WTC11 (cell line): Measurements from ENCODE around the gene UGT1A1. TPM values are rescaled to one million over a fixed set of nuclear protein-coding genes. Genes with fewer than 3 reads are reported as not detected.

ENCODE experiments used
- ATAC-seq: fragments of 200-7000 bp; cut with Tn5 transposase; 2 replicates; pipeline ENCODE4 v1.10.0; 2021; ENCODE audit warnings: mild to moderate bottlenecking, moderate library complexity
- CTCF ChIA-PET: fragments of 300-600 bp; sonication (Branson Sonifier 250); formaldehyde crosslinking; loops from one replicate; lab custom pipeline; 2021; ENCODE audit warnings: antibody characterized with exemption; lab: Charles Lee
- POLR2A ChIA-PET: fragments of 350-600 bp; sonication (Branson Sonifier 250); formaldehyde crosslinking; loops from one replicate; lab custom pipeline; 2021; ENCODE audit warnings: antibody characterized with exemption; lab: Charles Lee
- DNase-seq: peaks from one replicate; pipeline ENCODE4 v3.0.0; 2021; ENCODE audit warnings: low spot score
- H3K27ac Mint-ChIP-seq: 2 replicates; pipeline ENCODE4 v1.8.0; 2021; ENCODE audit warnings: mixed read lengths
- H3K27me3 Mint-ChIP-seq: 2 replicates; pipeline ENCODE4 v1.8.0; 2021; ENCODE audit warnings: low read depth, mild to moderate bottlenecking, moderate library complexity, mixed read lengths
- H3K36me3 Mint-ChIP-seq: 2 replicates; pipeline ENCODE4 v1.8.0; 2021; ENCODE audit warnings: mixed read lengths
- H3K4me1 Mint-ChIP-seq: 2 replicates; pipeline ENCODE4 v1.8.0; 2022; ENCODE audit warnings: mixed read lengths
- H3K4me3 Mint-ChIP-seq: 2 replicates; pipeline ENCODE4 v1.8.0; 2021; ENCODE audit warnings: mild to moderate bottlenecking, moderate library complexity, mixed read lengths
- H3K9me3 Mint-ChIP-seq: 2 replicates; pipeline ENCODE4 v1.8.0; 2021; ENCODE audit warnings: mixed read lengths
- ATF3 ChIP-seq: sonication (generic); formaldehyde crosslinking; conservative IDR thresholded peaks from 2 replicates; pipeline ENCODE4 v1.8.1; 2022; ENCODE audit warnings: mild to moderate bottlenecking, missing genetic modification reagents
- CTCF ChIP-seq: fragments of 200-600 bp; IDR thresholded peaks from 2 replicates; pipeline ENCODE4 v1.8.0; 2022; ENCODE audit warnings: antibody characterized with exemption
- E2F4 ChIP-seq: sonication (generic); formaldehyde crosslinking; IDR thresholded peaks from 2 replicates; pipeline ENCODE4 v1.8.1; 2022; ENCODE audit warnings: low read depth, mild to moderate bottlenecking, moderate library complexity, missing genetic modification reagents, borderline replicate concordance
- FOXJ3 ChIP-seq: sonication (generic); formaldehyde crosslinking; IDR thresholded peaks from 2 replicates; pipeline ENCODE4 v1.9.0; 2021; ENCODE audit warnings: missing genetic modification reagents, mild to moderate bottlenecking, borderline replicate concordance
- MLX ChIP-seq: sonication (generic); formaldehyde crosslinking; IDR thresholded peaks from 2 replicates; pipeline ENCODE4 v1.8.1; 2023; ENCODE audit warnings: mild to moderate bottlenecking, missing genetic modification reagents, moderate library complexity
- NFATC4 ChIP-seq: fragments of 250-450 bp; sonication (Bioruptor Pico); IDR thresholded peaks from 2 replicates; pipeline ENCODE4 v1.9.0; 2021; ENCODE audit warnings: mild to moderate bottlenecking
- NR2C2 ChIP-seq: sonication (generic); formaldehyde crosslinking; IDR thresholded peaks from 2 replicates; pipeline ENCODE4 v1.8.0; 2022; ENCODE audit warnings: mild to moderate bottlenecking, missing genetic modification reagents
- OVOL2 ChIP-seq: fragments of 250-450 bp; sonication (Bioruptor Pico); IDR thresholded peaks from 2 replicates; pipeline ENCODE4 v1.9.0; 2021; ENCODE audit warnings: mild to moderate bottlenecking, borderline replicate concordance
- SMAD3 ChIP-seq: sonication (generic); formaldehyde crosslinking; IDR thresholded peaks from 2 replicates; pipeline ENCODE4 v1.8.0; 2022; ENCODE audit warnings: missing genetic modification reagents, mild to moderate bottlenecking, borderline replicate concordance
- TCF7 ChIP-seq: sonication (generic); formaldehyde crosslinking; IDR thresholded peaks from 2 replicates; pipeline ENCODE4 v1.8.0; 2022; ENCODE audit warnings: mild to moderate bottlenecking, low read depth, missing genetic modification reagents, moderate library complexity
- TEAD4 ChIP-seq: sonication (generic); formaldehyde crosslinking; IDR thresholded peaks from 2 replicates; pipeline ENCODE4 v1.8.0; 2022; ENCODE audit warnings: mild to moderate bottlenecking, missing genetic modification reagents
- USF2 ChIP-seq: sonication (generic); formaldehyde crosslinking; IDR thresholded peaks from 2 replicates; pipeline ENCODE4 v1.8.1; 2023; ENCODE audit warnings: mild to moderate bottlenecking, missing genetic modification reagents, moderate library complexity
- ZNF232 ChIP-seq: sonication (generic); formaldehyde crosslinking; IDR thresholded peaks from 2 replicates; pipeline ENCODE4 v1.8.0; 2022; ENCODE audit warnings: mild to moderate bottlenecking, missing genetic modification reagents
- ZNF396 ChIP-seq: fragments of 250-450 bp; sonication (Bioruptor Pico); IDR thresholded peaks from 2 replicates; pipeline ENCODE4 v1.8.0; 2021; ENCODE audit warnings: mild to moderate bottlenecking, moderate library complexity, borderline replicate concordance
- ZNF416 ChIP-seq: fragments of 250-450 bp; sonication (Bioruptor Pico); IDR thresholded peaks from 2 replicates; pipeline ENCODE4 v1.9.0; 2021; ENCODE audit warnings: mild to moderate bottlenecking, inconsistent platforms
- ZNF425 ChIP-seq: fragments of 250-450 bp; sonication (Bioruptor Pico); conservative IDR thresholded peaks from 2 replicates; pipeline ENCODE4 v1.9.0; 2021; ENCODE audit warnings: mild to moderate bottlenecking
- ZSCAN18 ChIP-seq: fragments of 250-450 bp; sonication (Bioruptor Pico); IDR thresholded peaks from 2 replicates; pipeline ENCODE4 v2.1.2; 2022; ENCODE audit warnings: mild to moderate bottlenecking, moderate library complexity
- total RNA-seq: library from RNA; stranded (reverse); gene quantifications from 3 replicates; pipeline ENCODE4 v1.2.3, GENCODE V29; 2021

UGT1A1 gene
- total RNA-seq, 1 experiment from 2014 or later, result not detected

GRCh38 chr2:233773854-233774253 lies 13.8 kb downstream of the UGT1A1 start:
- H3K27me3 Mint-ChIP-seq, result no peaks in the 10 kb centered on the region; the same call in 1 of the 2 replicates
- H3K36me3 Mint-ChIP-seq, result peaks cover 8% of the 10 kb centered on the region
- DNase-seq (no peak), ATAC-seq (no peak)
- TF ChIP-seq TCF7 (CRISPR knock-in tag) (no peak), E2F4 (CRISPR knock-in tag) (no peak), ZNF232 (CRISPR knock-in tag) (no peak), FOXJ3 (CRISPR knock-in tag) (no peak), MLX (CRISPR knock-in tag) (no peak), SMAD3 (CRISPR knock-in tag) (no peak)
- H3K9me3 Mint-ChIP-seq, result peaks cover 38% of the 10 kb centered on the region
- CTCF ChIA-PET, result no interaction called here
- H3K4me1 Mint-ChIP-seq, result no peaks in the 10 kb centered on the region
- no peak overlapping the region for H3K4me3 Mint-ChIP-seq
- POLR2A ChIA-PET, result no interaction called here
- no peak overlapping the region for H3K27ac Mint-ChIP-seq

GRCh38 chr2:233775414-233775813 lies 15.3 kb downstream of the UGT1A1 start:
- Mint-ChIP-seq H3K4me3 (no peak overlapping the region), H3K27me3 (no peaks in the 10 kb centered on the region), H3K4me1 (no peaks in the 10 kb centered on the region), H3K9me3 (peaks cover 47% of the 10 kb centered on the region), H3K36me3 (peaks cover 8% of the 10 kb centered on the region), H3K27ac (no peak overlapping the region)
- no peak for DNase-seq
- ATAC-seq, result no peak
- ChIA-PET POLR2A (no interaction called here), CTCF (interaction anchor here (1.0 kb wide), 1 partner anchor 82 kb away, joined by 3 read pairs; no protein-coding TSS in a partner anchor)
- TF ChIP-seq TEAD4 (CRISPR knock-in tag) (no peak), ATF3 (no peak), NFATC4 (CRISPR knock-in tag) (no peak), NR2C2 (CRISPR knock-in tag) (no peak), OVOL2 (CRISPR knock-in tag) (no peak), USF2 (no peak), CTCF (no peak), ZNF396 (CRISPR knock-in tag) (no peak), ZNF416 (CRISPR knock-in tag) (no peak), ZSCAN18 (no peak), ZNF425 (CRISPR knock-in tag) (no peak)
